Stimulated activated CD4-positive, alpha-beta T cell treated with anti-CD3 and anti-CD28 coated beads, Interleukin-1b, Interleukin-23, amount 100 ng/mL, for 4 hours (primary cell): ENCODE results near the gene GPA33.
"Not testable (repeated sequence)": the region's sequence is repeated elsewhere in the genome, so short reads cannot be mapped to it uniquely, and the experiment has no call there.

Experiments used
- DNase-seq, 2 donors: peaks; one replicate each; pipeline ENCODE4 v3.0.0-alpha.2; 2020; ENCODE audit warnings: low read depth in 2 of 2

The GPA33 gene

GRCh38 chr1:167056529-167057231 is 33.5 kb downstream of the GPA33 start:
- DNase-seq, result no peak

GRCh38 chr1:167054946-167055630 is 35.1 kb downstream of the GPA33 start:
- DNase-seq, result no peak

DNA sequence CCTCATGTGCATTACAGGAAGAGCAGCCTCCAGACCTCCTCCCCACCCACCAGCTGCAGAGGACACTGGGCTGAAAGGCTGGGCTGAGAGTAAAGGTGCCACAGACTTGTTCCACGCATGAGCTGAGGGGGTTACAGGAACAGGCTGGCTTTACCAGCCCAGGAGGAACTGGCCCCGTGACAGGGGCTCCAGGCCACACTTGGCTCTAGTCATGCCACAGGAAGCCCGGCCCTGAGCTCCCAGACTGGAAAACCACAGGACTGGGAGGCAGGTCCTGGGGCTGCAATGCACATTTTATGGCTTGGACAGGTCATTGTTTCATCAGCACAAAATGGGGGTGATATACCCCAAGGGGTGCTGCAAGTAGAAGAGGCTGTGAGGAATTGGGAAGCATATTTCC is 35.6 kb downstream of the GPA33 start:
- DNase-seq, result no peak

GRCh38 chr1:167052389-167052788 is 37.8 kb downstream of the GPA33 start:
- no peak for DNase-seq

- DNase-seq, result no peak
These were observed 38.3 kb downstream of the GPA33 start for GRCh38 chr1:167051907-167052306.

GRCh38 chr1:167043752-167044488 is 46.3 kb downstream of the GPA33 start:
- peak; percentile 39 to 43 for DNase-seq

DNA sequence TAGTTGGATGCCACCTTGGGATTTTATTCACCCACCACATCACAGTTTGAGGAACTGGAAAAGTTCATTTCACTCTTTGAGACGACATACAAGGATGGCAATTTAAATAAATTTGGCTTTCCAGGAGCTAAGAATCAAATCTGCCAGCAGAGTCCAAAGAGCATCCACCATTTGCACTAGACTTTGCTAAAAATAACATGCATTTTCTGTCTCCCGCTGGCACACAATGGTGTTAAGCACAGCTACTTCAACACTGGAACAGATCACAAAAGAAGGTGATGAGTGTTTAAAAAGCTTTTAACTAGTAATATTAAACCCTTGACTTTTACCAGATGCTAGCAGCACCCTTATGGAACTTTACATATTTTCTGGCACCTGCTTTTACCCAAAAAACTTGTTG is 56.5 kb downstream of the GPA33 start:
- DNase-seq, result no peak

DNA sequence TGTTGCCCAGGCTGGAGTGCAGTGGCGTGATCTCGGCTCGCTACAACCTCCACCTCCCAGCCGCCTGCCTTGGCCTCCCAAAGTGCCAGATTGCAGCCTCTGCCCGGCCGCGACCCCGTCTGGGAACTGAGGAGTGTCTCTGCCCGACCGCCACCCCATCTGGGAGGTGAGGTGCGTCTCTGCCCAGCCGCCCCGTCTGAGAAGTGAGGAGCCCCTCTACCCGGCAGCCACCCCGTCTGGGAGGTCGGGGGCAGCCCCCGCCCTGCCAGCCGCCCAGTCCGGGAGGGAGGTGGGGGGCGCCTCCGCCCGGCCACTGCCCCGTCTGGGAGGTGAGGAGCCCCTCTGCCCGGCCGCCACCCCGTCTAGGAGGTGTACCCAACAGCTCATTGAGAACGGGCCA is 60.6 kb downstream of the GPA33 start:
- DNase-seq, result not testable (repeated sequence)

GRCh38 chr1:167022384-167022783 is 67.8 kb downstream of the GPA33 start:
- DNase-seq, result no peak

DNA sequence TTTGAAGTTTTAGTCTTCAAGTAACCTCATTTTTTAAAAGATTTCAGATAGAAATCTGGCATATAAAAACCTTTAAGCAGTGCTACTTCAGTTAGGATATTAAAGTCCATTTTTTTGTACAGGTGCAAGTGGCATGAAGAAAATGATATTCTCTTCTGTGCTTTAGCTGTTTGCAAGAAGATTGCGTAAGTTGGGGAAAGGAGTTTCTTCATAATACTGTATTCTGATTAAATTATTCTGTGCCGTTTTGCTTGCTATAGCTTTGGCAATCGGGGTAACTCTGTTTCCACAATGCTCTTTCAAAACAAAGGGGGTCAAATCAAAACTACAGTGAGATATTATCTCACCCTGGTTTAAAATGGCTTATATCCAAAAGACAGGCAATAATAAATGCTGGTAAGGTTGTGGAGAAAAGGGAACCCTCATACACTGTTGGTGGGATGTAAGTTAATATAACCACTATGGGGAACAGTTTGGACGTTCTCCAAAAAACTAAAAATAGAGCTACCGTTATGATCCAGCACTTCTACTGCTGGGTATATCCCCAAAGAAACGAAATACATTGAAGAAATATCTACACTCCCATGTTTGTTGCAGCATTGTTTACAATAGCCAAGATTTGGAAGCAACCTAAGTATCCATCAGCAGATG is 74.0 kb downstream of the GPA33 start:
- no peak for DNase-seq

DNA sequence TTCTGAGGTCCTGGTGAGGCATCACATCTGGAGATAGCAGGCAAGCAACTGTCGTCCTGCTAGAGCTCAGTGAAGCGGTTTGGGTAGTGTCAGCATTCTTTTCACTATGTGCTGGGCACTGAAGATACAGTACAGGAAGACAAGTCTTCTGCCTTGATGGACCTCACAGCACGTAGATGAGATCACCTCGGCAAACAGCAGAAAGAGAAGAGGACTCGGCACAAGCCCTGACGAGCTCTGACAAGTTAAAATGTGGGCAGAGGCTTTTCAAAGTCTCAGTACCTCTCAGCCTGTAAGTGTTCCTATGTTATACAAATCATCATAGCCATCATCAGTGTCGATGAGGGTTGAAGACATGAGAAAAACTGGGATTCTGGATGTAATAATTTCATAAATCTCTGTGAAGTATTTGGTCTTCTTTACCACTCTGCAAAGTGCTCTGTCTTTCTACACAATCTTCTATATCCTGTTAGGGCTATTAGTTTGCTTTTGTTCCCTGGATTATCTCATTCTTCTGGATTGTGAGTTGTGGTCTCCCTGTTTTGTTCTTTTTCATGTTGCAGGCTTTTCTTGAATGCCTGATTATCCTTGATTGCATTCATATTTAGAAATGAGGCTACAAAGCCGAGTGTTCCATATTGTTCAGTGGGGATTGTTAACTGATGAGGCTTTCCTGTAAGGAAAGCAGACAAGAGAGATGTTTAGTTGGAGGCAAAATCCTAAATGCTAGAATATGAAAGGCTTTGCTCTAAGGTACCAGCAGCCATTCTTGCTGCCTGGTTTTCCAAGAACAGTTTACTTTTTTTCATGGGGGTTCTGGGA is 76.9 kb downstream of the GPA33 start:
- no peak for DNase-seq

DNA sequence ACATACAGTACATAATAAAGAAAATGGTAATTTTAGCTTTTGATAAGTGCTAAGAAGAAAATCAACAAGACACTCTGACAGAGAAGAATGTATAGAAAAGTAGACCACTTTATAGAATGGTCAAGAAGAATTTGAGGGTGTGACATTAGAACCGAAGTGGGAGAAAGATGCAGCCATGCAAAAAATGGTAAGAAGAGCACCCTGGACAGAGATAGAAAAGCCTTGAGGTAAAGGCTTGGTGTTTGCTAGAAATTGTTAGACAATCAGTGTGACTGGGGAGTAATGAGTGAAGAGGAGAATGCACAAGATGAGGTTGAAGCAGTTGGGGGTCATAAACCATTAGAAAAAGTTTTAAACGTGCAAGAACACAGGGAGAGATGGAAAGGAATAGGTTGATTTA is 77.6 kb downstream of the GPA33 start:
- no peak for DNase-seq

- no peak for DNase-seq
These were observed 78.5 kb downstream of the GPA33 start for GRCh38 chr1:167011560-167012191.

GRCh38 chr1:167003711-167004110 is 86.5 kb downstream of the GPA33 start:
- no peak for DNase-seq
